Lower lobe of right lung (tissue), 2 donors: ENCODE results near the gene EVI5L. TPM values are rescaled to one million over a fixed set of nuclear protein-coding genes. Genes with fewer than 3 reads are reported as not detected.

Source experiments
- ATAC-seq, 2 donors: fragments of 200-7000 bp; cut with Tn5 transposase; one replicate each; pipeline ENCODE4 v1.9.1; 2020 to 2022; ENCODE audit warnings: mild to moderate bottlenecking in 2 of 2, moderate library complexity in 2 of 2
- DNase-seq: peaks from one replicate; pipeline ENCODE4 v3.0.0-alpha.2; 2020
- H3K27ac ChIP-seq: fragments of 200-600 bp; one replicate; pipeline ENCODE4 v1.8.0; 2022
- H3K27me3 ChIP-seq: fragments of 200-600 bp; one replicate; pipeline ENCODE4 v1.8.0; 2022; ENCODE audit warnings: low read depth
- H3K36me3 ChIP-seq: fragments of 200-600 bp; one replicate; pipeline ENCODE4 v1.8.0; 2022; ENCODE audit warnings: mild to moderate bottlenecking
- H3K4me1 ChIP-seq: fragments of 200-600 bp; one replicate; pipeline ENCODE4 v1.8.0; 2022
- H3K4me3 ChIP-seq: fragments of 200-600 bp; one replicate; pipeline ENCODE4 v1.8.0; 2022; ENCODE audit warnings: mild to moderate bottlenecking
- H3K9me3 ChIP-seq: fragments of 200-600 bp; one replicate; pipeline ENCODE4 v1.8.0; 2022
- CTCF ChIP-seq: fragments of 200-600 bp; IDR thresholded peaks from one replicate; pipeline ENCODE4 v1.8.0; 2022; ENCODE audit warnings: antibody characterized with exemption, mild to moderate bottlenecking
- intact Hi-C: fragments of 100-400 bp; cut with DNase I; formaldehyde crosslinking; loops from one replicate; pipeline ENCODE4 v1.11.0; 2022
- total RNA-seq: library from RNA; stranded (reverse); fragmentation: NEBNext Ultra II Directional; extraction: Animal tissue kit (Norgen Biotek cat#: 25700); gene quantifications from one replicate; pipeline ENCODE4 v1.2.1, GENCODE V29; 2021
- donor health status: DM: no; HTN: yes; CAD: no; lungs with severe emphysema.

Gene EVI5L
- total RNA-seq, 1 donor from 2014 or later, result 11.7 TPM

GRCh38 chr19:7817801-7818200 lies 12.2 kb upstream of the EVI5L start:
- no peak for DNase-seq
- no peak for TF ChIP-seq CTCF
- no peak overlapping the region for H3K27ac ChIP-seq
- H3K36me3 ChIP-seq, result no peaks in the 10 kb centered on the region
- H3K27me3 ChIP-seq, result peaks cover 3% of the 10 kb centered on the region
- peaks cover 5% of the 10 kb centered on the region for H3K4me1 ChIP-seq
- no peak overlapping the region for H3K4me3 ChIP-seq
- ATAC-seq, result no peak
- intact Hi-C loops, result no loop called here
- peaks cover 16% of the 10 kb centered on the region for H3K9me3 ChIP-seq

DNA sequence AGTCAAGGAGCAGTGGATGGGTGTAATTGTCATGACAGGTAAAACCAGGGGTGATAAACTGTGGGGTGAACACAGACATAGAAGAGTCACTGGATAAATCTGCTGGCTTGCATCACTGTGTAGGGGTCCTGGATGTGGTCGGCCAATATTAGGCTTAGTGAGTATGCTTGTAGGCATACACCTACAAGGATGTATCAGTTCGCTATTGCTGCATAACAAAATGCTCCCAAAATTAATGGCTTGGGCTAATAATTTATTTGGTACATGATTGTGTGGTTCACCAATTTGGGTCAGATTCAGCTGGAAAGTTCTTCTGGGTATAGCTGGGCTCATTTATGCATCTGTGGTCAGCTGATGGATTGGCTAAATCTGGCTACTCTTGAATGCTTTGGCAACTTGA lies 11.2 kb upstream of the EVI5L start:
- no peak overlapping the region for H3K27ac ChIP-seq
- H3K4me3 ChIP-seq, result no peak overlapping the region
- H3K36me3 ChIP-seq, result no peaks in the 10 kb centered on the region
- ATAC-seq, result no peak
- peaks cover 16% of the 10 kb centered on the region for H3K9me3 ChIP-seq
- peaks cover 3% of the 10 kb centered on the region for H3K27me3 ChIP-seq
- DNase-seq, result no peak
- H3K4me1 ChIP-seq, result peaks cover 5% of the 10 kb centered on the region
- intact Hi-C loops, result no loop called here
- TF ChIP-seq CTCF, result no peak

DNA sequence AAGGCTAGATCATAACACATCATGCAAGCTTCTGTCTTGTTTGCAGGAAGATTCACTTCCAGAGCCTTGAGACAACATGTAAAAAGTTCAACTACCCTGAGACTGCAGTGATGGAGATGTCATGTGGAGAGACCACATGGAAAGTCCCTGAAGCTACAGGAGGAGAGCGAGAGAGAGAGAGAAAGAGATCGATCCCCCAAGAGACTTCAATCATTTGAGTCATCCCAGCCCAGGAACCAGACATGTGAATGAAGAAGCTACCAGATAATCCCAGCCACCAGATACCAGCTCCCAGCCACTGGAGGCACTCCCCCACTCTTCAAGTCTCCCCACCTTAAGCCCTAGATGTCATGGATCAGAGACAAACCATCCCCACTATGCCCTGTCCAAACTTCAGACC lies 10.7 kb upstream of the EVI5L start:
- Histone ChIP-seq H3K9me3 (peaks cover 16% of the 10 kb centered on the region), H3K27me3 (peaks cover 3% of the 10 kb centered on the region), H3K36me3 (no peaks in the 10 kb centered on the region), H3K4me3 (no peak overlapping the region), H3K27ac (no peak overlapping the region), H3K4me1 (peaks cover 5% of the 10 kb centered on the region)
- intact Hi-C loops, result no loop called here
- no peak for ATAC-seq
- no peak for TF ChIP-seq CTCF
- DNase-seq, result no peak

DNA sequence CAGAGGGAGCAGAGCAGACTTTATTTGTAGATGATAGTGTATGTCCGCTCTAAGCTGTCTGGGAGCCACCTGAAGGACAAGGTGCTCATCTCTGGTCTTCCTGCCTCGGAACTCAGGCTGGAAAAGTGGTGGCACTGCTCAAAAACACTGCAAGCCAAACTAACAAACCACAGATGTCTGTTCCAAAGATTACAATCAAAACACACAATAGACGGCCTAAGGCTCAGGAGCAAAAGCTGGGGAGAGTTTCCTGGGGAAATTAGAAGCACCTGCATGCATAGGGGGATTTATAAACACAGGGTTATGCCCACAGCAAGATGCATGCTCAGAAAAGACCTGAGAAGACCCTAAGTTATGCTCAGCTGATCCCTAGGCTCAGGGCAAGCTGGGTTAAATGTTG lies 9.4 kb upstream of the EVI5L start:
- Histone ChIP-seq H3K36me3 (no peaks in the 10 kb centered on the region), H3K27me3 (peaks cover 3% of the 10 kb centered on the region), H3K27ac (no peak overlapping the region), H3K9me3 (peaks cover 16% of the 10 kb centered on the region), H3K4me3 (no peak overlapping the region), H3K4me1 (no peaks in the 10 kb centered on the region)
- ATAC-seq (no peak), DNase-seq (no peak)
- intact Hi-C loops, result no loop called here
- no peak for TF ChIP-seq CTCF

DNA sequence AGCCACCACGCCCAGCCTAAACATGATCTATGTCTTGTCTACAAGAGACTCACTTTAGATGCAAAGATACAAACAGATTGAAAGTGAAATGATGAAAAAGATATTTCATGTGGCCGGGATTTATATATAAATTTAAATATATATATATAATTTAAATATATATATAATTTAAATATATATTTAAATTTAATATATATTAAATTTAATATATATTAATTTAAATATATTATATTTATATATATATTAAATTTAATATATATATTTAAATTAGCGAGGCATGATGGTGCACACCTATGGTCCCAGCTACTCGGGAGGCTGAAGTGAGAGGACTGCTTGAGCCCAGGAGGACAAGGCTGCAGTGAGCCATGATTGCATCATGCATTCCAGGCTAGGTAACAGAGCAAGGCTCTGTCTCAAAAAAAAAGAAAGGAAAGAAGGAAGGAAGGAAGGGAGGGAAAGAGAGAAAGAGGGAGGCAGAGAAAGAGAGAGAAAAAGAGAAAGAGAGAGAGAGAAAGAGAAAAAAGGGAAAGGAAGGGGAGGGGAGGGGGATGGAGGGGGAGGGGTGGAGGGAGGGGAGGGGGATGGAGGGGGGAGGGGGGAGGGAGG lies 7.0 kb upstream of the EVI5L start:
- DNase-seq (no peak), ATAC-seq (no peak)
- Histone ChIP-seq H3K4me1 (no peaks in the 10 kb centered on the region), H3K36me3 (no peaks in the 10 kb centered on the region), H3K9me3 (peaks cover under 1% of the 10 kb centered on the region), H3K27me3 (peaks cover 3% of the 10 kb centered on the region), H3K4me3 (no peak overlapping the region), H3K27ac (no peak overlapping the region)
- intact Hi-C loops, result no loop called here
- TF ChIP-seq CTCF, result no peak
